Fibroblast of gingiva (primary cell): Measurements from ENCODE around the gene PIEZO1.

Experiments
- DNase-seq: peaks from one replicate; pipeline ENCODE4 v3.0.0-alpha.2; 2011; ENCODE audit warnings: low read depth

Gene PIEZO1

DNA sequence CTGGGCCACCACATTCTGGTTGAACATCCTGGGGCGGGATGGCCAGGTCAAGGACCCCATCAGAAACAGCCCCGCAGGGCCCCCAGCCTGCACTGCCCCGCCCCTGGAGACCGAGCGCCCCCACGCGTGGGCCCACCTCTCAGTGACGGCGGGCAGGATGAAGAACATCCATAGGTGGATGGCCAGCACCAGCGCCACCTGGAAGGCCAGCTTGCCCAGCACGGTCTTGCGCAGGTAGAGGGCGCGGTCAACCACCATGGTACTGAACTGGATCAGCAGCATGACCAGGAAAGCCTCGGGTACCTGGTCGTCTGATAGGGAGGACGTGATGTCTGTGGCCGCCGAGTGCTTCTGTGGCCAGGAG is 65.1 kb downstream of the PIEZO1 start:
- no peak for DNase-seq

DNA sequence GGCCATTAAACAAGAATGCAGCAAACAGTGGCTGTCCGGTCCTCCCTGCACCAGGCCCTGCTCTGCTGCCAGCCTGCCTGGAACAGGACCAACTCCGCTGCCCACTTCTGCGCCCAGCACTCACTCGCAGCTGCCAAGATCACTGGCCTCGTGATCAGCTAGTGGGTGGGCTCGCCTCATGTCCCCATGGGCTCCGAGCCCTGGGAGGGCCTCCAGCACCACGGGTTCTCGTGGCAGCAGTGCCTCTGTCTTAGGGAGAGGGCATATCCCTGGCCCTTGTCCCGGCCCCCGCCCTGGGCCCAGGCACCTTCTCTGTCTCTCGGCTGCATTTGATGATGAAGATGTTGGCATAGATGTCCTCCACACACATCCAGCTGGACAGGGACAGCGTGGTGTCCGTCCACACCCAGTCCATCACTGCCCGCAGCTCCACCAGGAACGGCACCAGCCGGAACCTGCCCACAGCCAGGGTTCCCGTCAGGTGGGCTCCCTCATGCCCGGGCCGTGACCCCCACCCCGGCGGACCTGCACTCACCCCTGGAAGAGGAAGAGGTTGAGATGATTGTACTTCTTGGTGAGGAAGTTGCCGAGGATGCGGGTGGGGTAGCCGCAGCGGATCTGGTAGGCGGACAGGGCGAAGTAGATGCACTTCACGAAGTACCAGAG is 65.6 kb downstream of the PIEZO1 start:
- no peak for DNase-seq

DNA sequence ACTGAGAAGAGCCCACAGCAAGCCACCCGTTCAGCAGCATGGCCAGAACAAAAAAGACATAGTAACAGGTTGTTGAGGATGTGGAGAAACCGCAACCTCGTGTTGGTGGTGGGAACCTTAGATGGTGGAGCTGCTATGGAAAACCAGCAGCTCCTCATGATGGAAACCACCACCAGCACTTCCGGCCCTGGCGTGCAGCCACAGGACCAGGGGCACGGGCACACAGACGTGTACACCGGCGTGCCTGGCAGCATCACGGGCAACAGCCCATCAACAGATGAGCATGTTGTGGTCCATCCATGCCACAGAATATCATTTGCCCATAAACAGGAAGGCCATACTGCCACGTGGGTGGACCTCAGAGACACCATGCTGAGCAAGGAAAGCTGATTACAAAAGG is 66.8 kb downstream of the PIEZO1 start:
- DNase-seq = no peak

GRCh38 chr16:88716601-88717001 is 68.4 kb downstream of the PIEZO1 start:
- DNase-seq = no peak

GRCh38 chr16:88716201-88716600 is 68.8 kb downstream of the PIEZO1 start:
- DNase-seq = no peak

DNA sequence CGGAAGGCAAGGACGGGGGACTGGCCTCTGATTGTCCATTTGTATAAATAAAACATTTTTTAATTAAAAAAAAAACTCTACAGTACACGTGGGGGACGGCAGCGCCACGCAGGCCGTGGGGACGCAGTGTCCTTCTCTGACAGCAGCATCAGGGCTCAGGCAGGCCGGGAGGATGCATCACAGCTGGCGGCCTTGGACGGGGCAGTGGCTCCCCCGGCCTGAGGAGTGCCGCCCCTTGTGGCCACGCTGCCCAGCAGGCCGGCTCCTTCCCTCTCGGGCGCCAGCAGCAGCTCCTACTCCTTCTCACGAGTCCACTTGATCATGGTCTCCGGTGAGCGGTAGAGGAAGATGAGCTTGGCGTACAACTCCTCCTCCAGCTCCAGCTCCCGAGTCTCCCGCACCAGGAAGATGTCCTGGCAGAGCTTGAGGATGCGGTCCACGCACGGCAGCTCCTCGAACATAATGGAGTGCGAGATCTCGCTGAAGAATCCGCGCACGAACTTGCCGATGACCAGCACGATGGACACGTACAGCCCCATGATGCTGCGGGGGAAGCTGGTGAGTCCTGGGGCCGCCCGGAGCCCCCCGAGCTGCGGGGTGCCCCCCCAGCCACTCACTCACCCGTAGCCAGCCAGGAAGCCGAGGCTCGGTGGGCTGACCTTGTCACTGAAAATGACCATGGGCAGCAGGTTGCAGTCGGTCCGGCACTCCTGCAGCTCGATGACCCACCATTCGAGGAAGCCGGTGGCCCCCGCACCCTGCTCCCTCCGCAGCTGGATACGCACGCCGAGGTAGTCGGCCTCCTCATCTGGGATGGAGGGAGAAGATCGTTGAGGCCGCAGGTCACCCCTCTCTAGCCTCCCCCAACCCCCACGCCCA is 69.5 kb downstream of the PIEZO1 start:
- no peak for DNase-seq

- no peak for DNase-seq
These were observed 70.4 kb downstream of the PIEZO1 start for GRCh38 chr16:88714420-88715302.

DNA sequence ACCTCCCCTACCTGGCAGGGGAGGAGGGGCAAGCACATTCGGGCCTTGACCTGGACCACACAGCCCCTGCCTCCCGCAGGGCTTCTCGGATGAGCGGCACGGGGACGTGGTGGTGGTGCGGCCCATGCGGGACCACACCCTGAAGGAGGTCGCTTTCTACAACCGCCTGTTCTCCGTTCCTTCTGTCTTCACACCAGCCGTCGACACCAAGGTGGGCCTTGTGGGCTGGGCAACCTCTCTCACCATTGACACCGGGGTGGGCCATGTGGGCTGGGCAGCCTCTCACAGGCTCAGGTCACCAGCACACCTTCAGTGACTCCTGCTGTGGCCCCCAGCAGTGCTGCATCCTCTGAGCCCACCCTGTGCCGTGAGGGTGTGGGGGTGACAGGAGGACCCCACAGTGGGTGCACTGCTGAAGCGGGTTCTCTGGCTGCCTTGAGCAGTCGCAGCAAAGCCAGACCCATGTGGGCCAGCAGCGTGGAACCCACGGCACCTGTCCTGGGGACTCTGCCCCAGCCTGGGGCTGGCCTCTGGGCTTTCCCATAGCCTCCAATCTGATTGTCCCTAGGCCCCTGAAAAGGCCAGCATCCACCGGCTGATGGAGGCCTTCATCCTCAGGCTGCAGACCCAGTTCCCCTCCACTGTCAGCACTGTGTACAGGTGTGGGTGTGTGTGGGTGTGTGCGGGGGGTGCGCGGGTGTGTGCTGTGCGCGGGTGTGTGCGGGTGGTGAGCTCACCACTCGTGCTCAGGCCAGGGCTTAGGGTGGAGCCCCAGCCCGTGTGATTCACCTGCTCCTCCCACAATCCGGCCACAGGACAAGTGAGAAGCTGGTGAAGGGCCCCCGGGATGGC is 71.2 kb downstream of the PIEZO1 start:
- DNase-seq = no peak

DNA sequence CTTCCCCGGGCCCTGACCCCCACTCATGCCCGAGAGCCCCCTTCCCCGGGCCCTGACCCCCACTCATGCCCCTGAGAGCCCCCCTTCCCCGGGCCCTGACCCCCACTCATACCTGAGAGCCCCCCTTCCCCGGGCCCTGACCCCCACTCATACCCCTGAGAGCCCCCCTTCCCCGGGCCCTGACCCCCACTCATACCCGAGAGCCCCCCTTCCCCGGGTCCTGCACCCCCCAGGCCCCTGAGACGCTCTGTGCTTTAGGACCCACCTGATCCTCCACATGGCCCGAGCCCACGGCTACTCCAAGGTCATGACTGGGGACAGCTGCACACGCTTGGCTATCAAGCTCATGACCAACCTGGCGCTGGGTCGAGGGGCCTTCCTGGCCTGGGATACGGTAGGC is 72.0 kb downstream of the PIEZO1 start:
- no peak for DNase-seq

GRCh38 chr16:88712362-88712979 is 72.5 kb downstream of the PIEZO1 start:
- no peak for DNase-seq

GRCh38 chr16:88711750-88712340 is 73.2 kb downstream of the PIEZO1 start:
- no peak for DNase-seq

DNA sequence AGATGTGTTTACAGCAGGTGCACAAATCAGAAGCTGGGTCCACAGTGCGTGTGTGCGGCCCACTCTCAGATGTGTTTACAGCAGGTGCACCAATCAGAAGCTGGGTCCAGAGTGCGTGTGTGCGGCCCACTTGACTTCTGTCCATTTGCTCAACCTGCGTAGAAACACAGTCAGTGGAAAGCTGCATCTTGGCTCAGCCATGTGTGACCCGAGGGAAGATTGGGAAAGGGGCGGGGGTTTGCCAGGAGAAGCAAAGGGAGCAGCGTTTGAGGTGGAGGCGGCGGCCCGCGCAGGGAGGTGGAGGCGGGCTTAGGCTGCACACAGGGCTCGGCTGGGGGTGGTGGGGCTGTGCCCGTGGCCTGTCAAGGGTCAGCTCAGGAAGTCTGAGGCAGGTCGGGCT is 74.5 kb downstream of the PIEZO1 start:
- DNase-seq = no peak

- no peak for DNase-seq
These were observed 77.8 kb downstream of the PIEZO1 start for GRCh38 chr16:88706965-88707826.

DNA sequence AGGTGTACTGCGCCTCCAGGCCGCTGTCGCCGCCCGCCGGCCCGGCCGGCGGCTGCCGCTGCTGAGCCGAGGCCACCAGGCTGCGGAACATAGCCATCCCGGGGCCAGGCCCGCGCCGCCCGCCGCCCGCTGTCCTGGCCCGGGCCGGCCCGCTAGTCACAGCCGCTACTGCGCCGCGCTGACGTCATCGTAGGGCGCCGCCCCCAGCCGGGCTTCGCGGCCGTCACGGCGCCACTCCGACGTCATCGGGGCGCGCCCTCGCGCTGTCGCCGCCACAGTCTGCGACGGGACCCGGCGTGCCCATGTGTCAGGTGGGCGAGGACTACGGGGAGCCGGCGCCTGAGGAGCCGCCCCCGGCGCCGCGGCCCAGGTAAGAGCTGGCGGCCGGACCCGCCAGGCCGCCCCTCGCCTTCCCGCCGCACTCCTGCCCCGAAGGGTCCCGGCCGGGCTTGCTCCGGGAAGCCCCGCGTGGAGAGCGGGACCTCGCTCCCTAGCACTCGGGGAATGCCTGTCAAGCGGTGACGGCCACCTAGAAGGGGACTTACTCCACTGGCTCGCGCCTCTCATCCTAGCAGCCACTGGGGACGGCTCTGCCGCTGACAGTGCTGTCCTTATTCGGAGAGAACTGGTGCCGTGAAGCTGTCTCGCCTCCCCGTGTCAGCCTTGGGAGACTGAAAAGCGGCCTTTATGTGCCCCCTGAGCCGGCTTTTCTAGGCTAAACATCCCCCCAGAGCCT is 78.6 kb downstream of the PIEZO1 start, which contains the start of the genes CTU2 and RNF166:
TSS of gene CTU2 (plus strand) at position 275 of the 736 bp plus-strand sequence. CDS start at position 303, 28 bp downstream.
TSS of gene RNF166 (minus strand) at position 180 of the 736 bp plus-strand sequence. CDS start at position 97, 83 bp downstream.
- DNase-seq = peak; percentile 82

- DNase-seq = no peak
These were observed 79.2 kb downstream of the PIEZO1 start for GRCh38 chr16:88705801-88706228.

GRCh38 chr16:88705076-88705684 is 79.8 kb downstream of the PIEZO1 start:
- DNase-seq = no peak

DNA sequence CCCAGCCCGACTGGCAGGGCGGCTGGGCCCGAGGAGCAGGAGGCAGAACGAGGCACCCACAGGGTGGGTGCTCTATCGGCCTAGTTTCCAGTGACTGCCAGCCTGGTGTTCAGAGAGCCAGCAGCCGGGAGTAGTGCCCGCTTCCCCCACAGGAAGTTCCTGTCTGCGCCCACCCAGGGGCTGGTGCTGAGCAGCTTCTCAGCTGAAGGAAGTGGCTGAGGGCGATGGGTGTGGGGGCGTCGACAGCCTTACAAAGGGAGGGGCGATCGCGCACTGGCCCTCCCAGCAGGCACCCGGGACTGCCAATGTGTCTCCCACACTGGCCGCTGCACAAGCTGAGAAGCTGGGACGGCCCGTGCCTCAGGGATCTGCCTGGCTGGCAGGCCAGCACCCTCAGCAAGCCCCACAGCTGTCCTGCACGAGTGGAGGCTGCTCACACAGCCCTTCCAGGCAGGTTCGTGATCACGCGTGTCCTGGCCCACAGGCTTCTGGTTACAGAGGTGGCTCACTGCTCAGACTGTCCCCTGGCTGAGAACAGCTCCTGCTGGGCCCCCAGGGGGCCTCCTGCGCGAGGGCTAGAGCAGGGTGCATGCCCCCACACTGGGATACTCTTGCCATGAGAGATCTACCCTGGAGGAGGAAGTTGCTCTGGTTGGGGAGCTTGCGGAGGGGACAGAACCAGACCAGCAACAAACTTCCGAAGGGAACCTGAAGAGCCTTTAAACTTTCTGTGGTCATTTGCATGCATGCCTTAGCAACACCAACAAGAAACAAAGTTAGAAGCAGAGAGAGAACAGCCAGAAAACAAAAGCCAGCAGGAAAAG is 81.3 kb downstream of the PIEZO1 start:
- DNase-seq = no peak
